Left lung (tissue), 14 donors: ENCODE data around the gene BORCS6. TPM values are rescaled to one million over a fixed set of nuclear protein-coding genes. Genes with fewer than 3 reads are reported as not detected.

Source experiments
- ATAC-seq: fragments of 200-7000 bp; cut with Tn5 transposase; one replicate; pipeline ENCODE4 v1.9.1; 2020; ENCODE audit warnings: moderate library complexity
- DNase-seq, 4 donors: peaks; one replicate each; pipeline ENCODE4 v3.0.0-alpha.2; 2013 to 2020
- H3K27ac ChIP-seq, 2 donors: fragments of 200-600 bp; sonication (generic) in 1 of 2; one replicate each; pipeline versions ENCODE4 v1.5.0 to v1.8.0; 2020 to 2021
- H3K27me3 ChIP-seq, 2 donors: fragments of 200-600 bp; sonication (generic) in 1 of 2; one replicate each; pipeline versions ENCODE4 v1.5.0 to v1.8.0; 2020 to 2021
- H3K36me3 ChIP-seq, 2 donors: fragments of 200-600 bp; sonication (generic) in 1 of 2; one replicate each; pipeline versions ENCODE4 v1.5.0 to v1.8.0; 2020 to 2021
- H3K4me1 ChIP-seq, 2 donors: fragments of 200-600 bp; one replicate each; pipeline ENCODE4 v1.8.0; 2021
- H3K4me3 ChIP-seq, 2 donors: fragments of 200-600 bp; sonication (generic) in 1 of 2; one replicate each; pipeline versions ENCODE4 v1.5.0 to v1.8.0; 2020 to 2021; ENCODE audit warnings: mild to moderate bottlenecking in 1 of 2
- H3K9me3 ChIP-seq, 2 donors: fragments of 200-600 bp; sonication (generic) in 1 of 2; one replicate each; pipeline versions ENCODE4 v1.5.0 to v1.8.0; 2020 to 2021
- intact Hi-C, 2 donors: fragments of 100-400 bp; cut with DNase I; formaldehyde crosslinking; loops; one replicate each; pipeline versions ENCODE4 v1.11.2 to v1.14.2; 2022
- long read RNA-seq, 12 donors: library from polyadenylated mRNA in 2 of 12; unstranded in 2 of 12; transcript quantifications; one replicate each; pipeline ENCODE4 v2.0.0 and lab custom pipeline, GENCODE V29; 2019 to 2026
- polyA plus RNA-seq, 6 donors: library from polyadenylated mRNA; unstranded; fragments of 120-200 nt; gene quantifications; one replicate each; pipeline ENCODE4 v1.2.1, GENCODE V29; 2013; ENCODE audit not compliant: insufficient read length in 6 of 6
- total RNA-seq, 2 donors: library from RNA; stranded (reverse); fragmentation: NEBNext Ultra II Directional; extraction: Animal tissue kit (Norgen Biotek cat#: 25700); gene quantifications; one replicate each; pipeline ENCODE4 v1.2.1, GENCODE V29; 2021
- TF ChIP-seq, protein P1 (sequence below), 2 donors: fragments of 200-600 bp; sonication (generic) in 1 of 2; IDR thresholded peaks; one replicate each; pipeline versions ENCODE4 v1.5.0 to v1.8.0; 2021; ENCODE audit warnings: antibody characterized with exemption in 2 of 2
- donor health status: DM: no; HTN: yes; CAD: no.
- donor health status: DM: no; HTN: no; CAD: no.

The BORCS6 gene
- 10 to 100 TPM in 1 of 2 donors, 1 to 10 TPM in 1; 8.8 to 10.6 TPM for total RNA-seq
- polyA plus RNA-seq, result 1 to 10 TPM; 2.4 to 4.1 (median 3.2) TPM
- long read RNA-seq, donor 1, partial matches to known transcripts, result 0 of 4 reads
- long read RNA-seq, donor 1, other reads (novel, unspliced or antisense), result 0 of 4 reads
- long read RNA-seq, donor 2, transcript BORCS6-201 (1 exons, 2,575 nt), result major isoform, 10 of 10 reads
- long read RNA-seq, donor 2, partial matches to known transcripts, result 0 of 10 reads
- long read RNA-seq, donor 2, other reads (novel, unspliced or antisense), result 0 of 10 reads
- long read RNA-seq, donor 3, transcript BORCS6-201 (1 exons, 2,575 nt), result major isoform, 9 of 9 reads
- long read RNA-seq, donor 3, partial matches to known transcripts, result 0 of 9 reads
- long read RNA-seq, donor 3, other reads (novel, unspliced or antisense), result 0 of 9 reads
- long read RNA-seq, donor 4, transcript BORCS6-201 (1 exons, 2,575 nt), result major isoform, 16 of 16 reads
- long read RNA-seq, donor 4, partial matches to known transcripts, result 0 of 16 reads
- long read RNA-seq, donor 4, other reads (novel, unspliced or antisense), result 0 of 16 reads
- long read RNA-seq, donor 5, partial matches to known transcripts, result 0 of 3 reads
- long read RNA-seq, donor 5, other reads (novel, unspliced or antisense), result 0 of 3 reads
- long read RNA-seq, donor 6, transcript BORCS6-201 (1 exons, 2,575 nt), result major isoform, 10 of 10 reads
- long read RNA-seq, donor 6, partial matches to known transcripts, result 0 of 10 reads
- long read RNA-seq, donor 6, other reads (novel, unspliced or antisense), result 0 of 10 reads
- long read RNA-seq, donor 7, transcript BORCS6-201 (1 exons, 2,575 nt), result major isoform, 5 of 5 reads
- long read RNA-seq, donor 7, partial matches to known transcripts, result 0 of 5 reads
- long read RNA-seq, donor 7, other reads (novel, unspliced or antisense), result 0 of 5 reads
- long read RNA-seq, donor 8, partial matches to known transcripts, result 0 of 3 reads
- long read RNA-seq, donor 8, other reads (novel, unspliced or antisense), result 0 of 3 reads
- long read RNA-seq, donor 9, partial matches to known transcripts, result 0 of 1 reads
- long read RNA-seq, donor 9, other reads (novel, unspliced or antisense), result 0 of 1 reads
- long read RNA-seq, donor 10, transcript BORCS6-201 (1 exons, 2,575 nt), result major isoform, 21 of 21 reads
- long read RNA-seq, donor 10, partial matches to known transcripts, result 0 of 21 reads
- long read RNA-seq, donor 10, other reads (novel, unspliced or antisense), result 0 of 21 reads
- long read RNA-seq, donor 11, result 0 reads
- long read RNA-seq, donor 12, transcript BORCS6-201 (1 exons, 2,575 nt), result major isoform, 6 of 6 reads
- long read RNA-seq, donor 12, partial matches to known transcripts, result 0 of 6 reads
- long read RNA-seq, donor 12, other reads (novel, unspliced or antisense), result 0 of 6 reads

DNA sequence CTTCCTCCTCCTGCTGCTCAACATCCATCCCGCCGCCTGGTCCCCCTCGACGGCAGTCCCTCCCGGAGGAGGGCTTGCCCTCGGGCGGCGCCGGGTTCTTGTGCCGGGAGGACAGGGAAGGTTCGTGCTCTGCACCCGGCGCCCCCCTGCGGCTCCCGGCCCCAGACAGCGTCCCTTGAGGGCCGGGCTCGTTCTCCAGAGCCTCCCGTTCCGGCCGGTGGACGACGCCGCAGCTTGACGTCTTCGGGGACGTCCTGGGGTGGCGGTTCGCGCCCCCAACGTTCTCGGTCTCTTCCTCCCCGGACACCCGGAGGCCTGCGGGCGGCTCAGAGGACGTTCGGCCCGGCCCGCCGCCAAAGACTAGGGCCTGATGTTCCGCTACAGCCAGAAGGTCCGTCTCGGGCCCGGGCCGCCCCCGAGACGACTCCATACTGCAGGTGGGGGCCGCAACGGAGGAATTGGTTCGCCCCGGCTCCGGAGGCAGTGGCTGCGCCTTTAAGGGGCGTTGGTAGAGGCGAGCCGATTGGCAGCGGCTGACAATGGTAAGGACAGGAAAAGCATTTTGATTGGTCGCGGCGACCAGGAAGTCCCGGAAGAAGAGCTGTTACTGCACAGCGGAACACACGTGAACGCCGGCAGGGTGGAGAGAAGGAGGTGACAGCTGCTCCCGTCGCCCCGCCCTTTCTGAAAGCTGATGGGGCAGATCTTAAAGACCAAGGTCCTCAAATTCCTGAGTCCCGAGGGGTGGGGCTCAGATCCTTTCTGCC, at the start of gene BORCS6:
Gene BORCS6 (minus strand): TSS at position 470 of the 767 bp plus-strand sequence. CDS start 40 bp downstream, at position 430.
- DNase-seq (peak; percentile 92 to 99 (median 98)), ATAC-seq (peak; percentile 75)
- Histone ChIP-seq H3K27me3 (no peaks in the 10 kb centered on the region), H3K4me3 (peak within 1 kb of the TSS; percentile 83 to 84), H3K36me3 (no peaks in the 10 kb centered on the region), H3K4me1 (peaks cover 14 to 65% of the 10 kb centered on the region in 2 donors), H3K9me3 (no peaks in the 10 kb centered on the region), H3K27ac (peak within 1 kb of the TSS; percentile 97)
- intact Hi-C loops, result loop anchor here (5.0 to 10.0 kb wide), 2 partner anchors 32 to 65 kb away; partner anchors contain the start of gene HES7 (in 1 of the 2)
- TF ChIP-seq, protein P1, sequence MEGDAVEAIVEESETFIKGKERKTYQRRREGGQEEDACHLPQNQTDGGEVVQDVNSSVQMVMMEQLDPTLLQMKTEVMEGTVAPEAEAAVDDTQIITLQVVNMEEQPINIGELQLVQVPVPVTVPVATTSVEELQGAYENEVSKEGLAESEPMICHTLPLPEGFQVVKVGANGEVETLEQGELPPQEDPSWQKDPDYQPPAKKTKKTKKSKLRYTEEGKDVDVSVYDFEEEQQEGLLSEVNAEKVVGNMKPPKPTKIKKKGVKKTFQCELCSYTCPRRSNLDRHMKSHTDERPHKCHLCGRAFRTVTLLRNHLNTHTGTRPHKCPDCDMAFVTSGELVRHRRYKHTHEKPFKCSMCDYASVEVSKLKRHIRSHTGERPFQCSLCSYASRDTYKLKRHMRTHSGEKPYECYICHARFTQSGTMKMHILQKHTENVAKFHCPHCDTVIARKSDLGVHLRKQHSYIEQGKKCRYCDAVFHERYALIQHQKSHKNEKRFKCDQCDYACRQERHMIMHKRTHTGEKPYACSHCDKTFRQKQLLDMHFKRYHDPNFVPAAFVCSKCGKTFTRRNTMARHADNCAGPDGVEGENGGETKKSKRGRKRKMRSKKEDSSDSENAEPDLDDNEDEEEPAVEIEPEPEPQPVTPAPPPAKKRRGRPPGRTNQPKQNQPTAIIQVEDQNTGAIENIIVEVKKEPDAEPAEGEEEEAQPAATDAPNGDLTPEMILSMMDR (IDR thresholded peaks at IDR 0.05), result peak in 1 of 2 donors; percentile 5

DNA sequence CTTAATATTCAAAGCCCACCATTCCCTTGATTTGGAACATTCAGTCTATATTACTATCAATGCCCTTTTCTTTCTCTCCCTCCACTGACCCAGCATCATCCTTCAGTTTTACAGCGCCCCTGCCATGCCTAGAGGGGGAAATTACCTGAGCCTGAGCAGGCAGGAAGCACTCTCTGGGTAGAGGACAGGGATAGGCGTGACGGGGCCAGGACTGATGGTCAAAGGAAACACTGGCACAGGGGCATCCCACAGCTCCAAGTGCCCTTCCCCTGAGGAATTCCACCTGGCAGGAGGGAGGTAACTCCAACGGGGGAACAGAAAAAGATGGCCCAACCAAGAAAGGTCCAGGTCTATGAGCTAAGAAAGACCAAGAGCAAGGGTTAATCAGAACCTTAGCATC, 47.9 kb upstream of the BORCS6 start:
- Histone ChIP-seq H3K9me3 (no peaks in the 10 kb centered on the region), H3K4me3 (no peak overlapping the region), H3K36me3 (peaks cover 2 to 95% of the 10 kb centered on the region in 2 donors), H3K27ac (no peak overlapping the region), H3K4me1 (peaks cover 0 to 6% of the 10 kb centered on the region in 2 donors), H3K27me3 (no peaks in the 10 kb centered on the region)
- intact Hi-C loops, result no loop called here
- no peak for DNase-seq
- TF ChIP-seq, protein P1 (IDR thresholded peaks at IDR 0.05), result no peak
- ATAC-seq, result no peak

DNA sequence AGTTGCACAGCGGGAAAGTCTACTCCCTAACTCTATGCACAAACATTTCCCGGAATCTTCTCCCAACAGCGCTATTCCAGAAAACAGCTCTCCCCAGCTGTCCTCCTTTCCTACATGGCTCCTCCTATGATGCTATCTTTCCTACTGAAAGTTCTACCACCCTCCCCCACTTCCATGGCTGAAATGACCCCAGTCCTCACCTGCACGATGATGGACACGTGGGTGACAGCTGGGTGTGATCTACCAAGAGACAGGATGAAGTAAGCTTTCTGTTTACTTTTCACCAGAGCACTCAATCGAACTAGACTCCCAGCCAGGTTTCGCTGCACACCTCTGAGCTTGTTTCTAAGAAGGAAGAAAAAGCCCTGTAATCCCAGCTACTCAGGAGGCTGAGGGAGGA, 47.2 kb upstream of the BORCS6 start:
- no peak overlapping the region for H3K4me3 ChIP-seq
- H3K36me3 ChIP-seq, result peaks cover 2 to 100% of the 10 kb centered on the region in 2 donors
- DNase-seq (no peak), ATAC-seq (no peak)
- intact Hi-C loops, result no loop called here
- peaks cover 0 to 6% of the 10 kb centered on the region in 2 donors for H3K4me1 ChIP-seq
- TF ChIP-seq, protein P1 (IDR thresholded peaks at IDR 0.05), result no peak
- H3K9me3 ChIP-seq, result no peaks in the 10 kb centered on the region
- no peak overlapping the region for H3K27ac ChIP-seq
- H3K27me3 ChIP-seq, result no peaks in the 10 kb centered on the region

DNA sequence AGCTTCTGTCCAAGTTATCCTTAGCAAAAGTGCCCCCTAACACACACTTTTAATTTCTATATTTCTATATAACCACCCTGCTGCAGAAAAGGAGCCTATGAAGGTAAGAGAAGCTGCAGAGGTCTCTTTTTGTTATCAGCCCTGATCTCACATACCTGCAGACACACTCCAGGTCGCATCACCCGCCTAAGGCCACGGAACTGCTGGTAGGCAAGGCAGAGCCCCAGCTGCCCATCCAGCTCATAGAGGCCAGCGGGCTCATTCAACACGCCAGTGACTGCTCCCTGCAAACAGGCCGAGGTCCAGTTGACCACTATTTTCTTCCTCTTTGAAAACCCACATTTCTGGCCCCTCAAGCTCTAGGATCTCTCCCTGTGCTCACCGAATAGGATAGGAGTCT, 45.7 kb upstream of the BORCS6 start:
- Histone ChIP-seq H3K9me3 (no peaks in the 10 kb centered on the region), H3K4me1 (peaks cover 0 to 6% of the 10 kb centered on the region in 2 donors), H3K27ac (no peak overlapping the region), H3K36me3 (peaks cover 2 to 100% of the 10 kb centered on the region in 2 donors), H3K27me3 (no peaks in the 10 kb centered on the region), H3K4me3 (no peak overlapping the region)
- TF ChIP-seq, protein P1 (IDR thresholded peaks at IDR 0.05), result no peak
- intact Hi-C loops, result no loop called here
- no peak for DNase-seq
- ATAC-seq, result no peak
